GM23248 (cell line): Measurements from ENCODE around the gene DIRAS3.

Source experiments
- EZH2 ChIP-seq: fragments of 200-600 bp; sonication (generic); IDR thresholded peaks from 2 replicates; pipeline ENCODE4 v1.6.1; 2018; ENCODE audit warnings: antibody characterized with exemption, mild to moderate bottlenecking; ENCODE audit not compliant: insufficient read depth, poor library complexity, severe bottlenecking
- EZH2phosphoT487 ChIP-seq: fragments of 200-600 bp; sonication (generic); IDR thresholded peaks from 2 replicates; pipeline ENCODE4 v1.6.1; 2018; ENCODE audit warnings: antibody characterized with exemption, moderate library complexity, mild to moderate bottlenecking, low read depth; ENCODE audit not compliant: insufficient read depth

DNA sequence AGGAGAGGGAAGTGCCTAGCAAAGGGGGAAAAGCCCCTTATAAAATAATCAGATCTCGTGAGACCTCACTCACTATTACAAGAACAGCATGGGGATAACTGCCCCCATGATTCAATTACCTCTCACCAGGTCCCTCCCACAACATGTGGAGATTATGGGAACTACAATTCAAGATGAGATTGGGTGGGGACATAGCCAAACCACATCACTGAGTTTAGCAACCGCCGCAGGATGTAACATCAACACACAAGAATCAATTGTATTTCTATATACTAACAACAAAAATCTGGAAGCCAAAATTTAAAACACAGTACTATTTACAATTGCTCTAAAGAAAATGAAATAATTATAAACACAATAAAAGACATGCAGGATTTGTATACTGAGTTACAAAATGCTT is 21.9 kb downstream of the DIRAS3 start:
- no peak for TF ChIP-seq EZH2
- no peak for TF ChIP-seq EZH2phosphoT487
